ENCODE measurements around the gene TRAM2. TPM values are rescaled to one million over a fixed set of nuclear protein-coding genes. Genes with fewer than 3 reads are reported as not detected.

The TRAM2 gene
- total RNA-seq, 2 experiments from 2014 or later: 7.1 to 7.6 TPM

GRCh38 chr6:52575502-52575892, 1.4 kb downstream of the TRAM2 start:
- TF ChIP-seq, protein P1, sequence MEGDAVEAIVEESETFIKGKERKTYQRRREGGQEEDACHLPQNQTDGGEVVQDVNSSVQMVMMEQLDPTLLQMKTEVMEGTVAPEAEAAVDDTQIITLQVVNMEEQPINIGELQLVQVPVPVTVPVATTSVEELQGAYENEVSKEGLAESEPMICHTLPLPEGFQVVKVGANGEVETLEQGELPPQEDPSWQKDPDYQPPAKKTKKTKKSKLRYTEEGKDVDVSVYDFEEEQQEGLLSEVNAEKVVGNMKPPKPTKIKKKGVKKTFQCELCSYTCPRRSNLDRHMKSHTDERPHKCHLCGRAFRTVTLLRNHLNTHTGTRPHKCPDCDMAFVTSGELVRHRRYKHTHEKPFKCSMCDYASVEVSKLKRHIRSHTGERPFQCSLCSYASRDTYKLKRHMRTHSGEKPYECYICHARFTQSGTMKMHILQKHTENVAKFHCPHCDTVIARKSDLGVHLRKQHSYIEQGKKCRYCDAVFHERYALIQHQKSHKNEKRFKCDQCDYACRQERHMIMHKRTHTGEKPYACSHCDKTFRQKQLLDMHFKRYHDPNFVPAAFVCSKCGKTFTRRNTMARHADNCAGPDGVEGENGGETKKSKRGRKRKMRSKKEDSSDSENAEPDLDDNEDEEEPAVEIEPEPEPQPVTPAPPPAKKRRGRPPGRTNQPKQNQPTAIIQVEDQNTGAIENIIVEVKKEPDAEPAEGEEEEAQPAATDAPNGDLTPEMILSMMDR (IDR thresholded peaks at IDR 0.05): no peak
- H3K4me1 ChIP-seq (ENCODE audit: insufficient read depth, low read length): peaks cover 44% of the 10 kb centered on the region
- no peak for DNase-seq
- no peak overlapping the region for H3K27ac ChIP-seq (ENCODE audit: low read depth in 1 of 2, low read length in 2 of 2)
- H3K9me3 ChIP-seq (ENCODE audit: control insufficient read depth in 1 of 2, insufficient read depth in 1 of 2, low read length in 2 of 2): no peaks in the 10 kb centered on the region
- Mint-ChIP-seq H3K27ac (peak overlapping the region; percentile 86), H3K4me3 (peak overlapping the region; percentile 86), H3K9me3 (no peaks in the 10 kb centered on the region), H3K4me1 (ENCODE audit: low read depth) (peaks cover 67% of the 10 kb centered on the region), H3K36me3 (ENCODE audit: low read depth) (no peaks in the 10 kb centered on the region), H3K27me3 (no peaks in the 10 kb centered on the region)
- ChIA-PET CTCF (interaction anchor here (1.1 to 2.9 kb wide), 5 partner anchors 9 to 290 kb away, joined by 4 to 14 read pairs (median 4); partner anchors contain the start of genes EFHC1 and MCM3), POLR2A (interaction anchor here (0.5 to 4.0 kb wide), 8 partner anchors 9 to 1073 kb away, joined by 3 to 26 read pairs (median 4); partner anchors contain the start of genes EFHC1 and MCM3)
- no peak for ATAC-seq (ENCODE audit: poor library complexity)
- intact Hi-C loops (cut with DNase I, micrococcal nuclease): loop anchor here (2.0 to 10.0 kb wide), 5 partner anchors 87 to 972 kb away; partner anchors contain the start of genes EFHC1 (in 1 of the 2), GCLC (in 1 of the 2) and GSTA4 (in 1 of the 2)
- no peaks in the 10 kb centered on the region for H3K27me3 ChIP-seq (ENCODE audit: control insufficient read depth in 1 of 2, insufficient read depth in 2 of 2, low read length in 2 of 2)
- no peaks in the 10 kb centered on the region for H3K36me3 ChIP-seq (ENCODE audit: insufficient read depth, low read length)
- H3K4me3 ChIP-seq (ENCODE audit: low read length): peak overlapping the region; percentile 69

DNA sequence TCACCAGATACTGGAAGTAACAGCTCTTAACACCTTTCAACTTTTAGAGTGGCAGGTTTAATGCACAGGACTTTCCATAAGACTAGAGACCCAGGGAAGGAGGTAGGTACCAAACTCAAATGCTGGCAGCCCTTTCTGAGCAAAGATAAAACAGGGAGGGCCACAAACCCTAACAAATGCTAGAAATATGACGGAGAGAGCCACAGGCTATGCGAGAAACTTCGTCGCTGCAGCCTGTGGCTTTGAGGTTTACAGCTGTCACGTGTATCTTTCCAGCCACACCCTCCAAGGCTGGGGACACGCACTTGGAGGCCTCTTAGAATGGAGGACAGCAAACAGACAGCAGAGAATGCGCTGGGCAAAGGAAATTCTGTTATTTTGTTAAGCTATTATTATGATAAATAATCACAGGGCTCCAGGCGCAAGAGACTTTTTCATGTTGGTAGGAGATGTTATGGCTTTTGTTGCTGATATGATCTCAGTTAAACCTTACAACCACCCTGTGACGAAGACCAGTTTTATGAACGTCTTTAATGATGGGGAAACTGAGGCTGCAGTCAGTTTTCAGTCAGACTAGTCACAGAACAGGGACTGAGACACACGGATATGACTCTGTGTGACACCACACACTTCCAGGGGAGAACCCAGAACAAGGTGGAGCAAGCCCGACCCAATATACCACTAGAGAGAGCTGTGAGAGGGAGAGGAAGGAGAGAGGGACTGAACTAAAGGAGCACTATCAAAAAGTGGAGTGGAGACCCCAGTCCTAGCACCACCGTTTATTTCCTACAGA, 2.0 kb downstream of the TRAM2 start:
- Histone ChIP-seq H3K4me1 (ENCODE audit: insufficient read depth, low read length) (peaks cover 44% of the 10 kb centered on the region), H3K9me3 (ENCODE audit: control insufficient read depth in 1 of 2, insufficient read depth in 1 of 2, low read length in 2 of 2) (no peaks in the 10 kb centered on the region), H3K27me3 (ENCODE audit: control insufficient read depth in 1 of 2, insufficient read depth in 2 of 2, low read length in 2 of 2) (no peaks in the 10 kb centered on the region), H3K36me3 (ENCODE audit: insufficient read depth, low read length) (no peaks in the 10 kb centered on the region), H3K27ac (ENCODE audit: low read depth in 1 of 2, low read length in 2 of 2) (peak overlapping the region; percentile 39 to 49), H3K4me3 (ENCODE audit: low read length) (peak overlapping the region; percentile 34)
- ATAC-seq (ENCODE audit: poor library complexity) (peak; percentile 72), DNase-seq (peak; percentile 33 to 85 (median 53))
- TF ChIP-seq, protein P1 (IDR thresholded peaks at IDR 0.05): no peak
- H3K4me3 Mint-ChIP-seq: peak overlapping the region; percentile 86
- H3K27ac Mint-ChIP-seq: peak overlapping the region; percentile 86
- intact Hi-C loops (cut with DNase I, micrococcal nuclease): loop anchor here (2.0 to 10.0 kb wide), 6 partner anchors 77 to 972 kb away; partner anchors contain the start of genes EFHC1 (in 1 of the 2), GCLC (in 1 of the 2) and GSTA4 (in 1 of the 2)
- H3K9me3 Mint-ChIP-seq: no peaks in the 10 kb centered on the region
- no peaks in the 10 kb centered on the region for H3K36me3 Mint-ChIP-seq (ENCODE audit: low read depth)
- POLR2A ChIA-PET: interaction anchor here (0.6 to 4.0 kb wide), 6 partner anchors 8 to 1074 kb away, joined by 3 to 26 read pairs (median 6); partner anchors contain the start of genes EFHC1 and MCM3
- CTCF ChIA-PET: interaction anchor here (1.0 to 2.9 kb wide), 5 partner anchors 8 to 289 kb away, joined by 4 to 14 read pairs (median 5); partner anchors contain the start of genes EFHC1 and MCM3
- H3K4me1 Mint-ChIP-seq (ENCODE audit: low read depth): peaks cover 67% of the 10 kb centered on the region
- no peaks in the 10 kb centered on the region for H3K27me3 Mint-ChIP-seq

- CTCF ChIA-PET: no interaction called here
- intact Hi-C loops (cut with DNase I, micrococcal nuclease): loop anchor here (5.0 to 10.0 kb wide), 3 partner anchors 79 to 422 kb away; partner anchors contain the start of gene GSTA4 (in 1 of the 2)
Observed at GRCh38 chr6:52573295-52573694, 3.6 kb downstream of the TRAM2 start.

More at GRCh38 chr6:52573295-52573694, 3.6 kb downstream of the TRAM2 start:
- Histone ChIP-seq H3K36me3 (ENCODE audit: insufficient read depth, low read length) (no peaks in the 10 kb centered on the region), H3K9me3 (ENCODE audit: control insufficient read depth in 1 of 2, insufficient read depth in 1 of 2, low read length in 2 of 2) (no peaks in the 10 kb centered on the region), H3K4me1 (ENCODE audit: insufficient read depth, low read length) (peaks cover 44% of the 10 kb centered on the region), H3K27ac (ENCODE audit: low read depth in 1 of 2, low read length in 2 of 2) (no peak overlapping the region), H3K27me3 (ENCODE audit: control insufficient read depth in 1 of 2, insufficient read depth in 2 of 2, low read length in 2 of 2) (no peaks in the 10 kb centered on the region), H3K4me3 (ENCODE audit: low read length) (no peak overlapping the region)
- H3K4me1 Mint-ChIP-seq (ENCODE audit: low read depth): peaks cover 74% of the 10 kb centered on the region
- H3K9me3 Mint-ChIP-seq: no peaks in the 10 kb centered on the region
- ATAC-seq (ENCODE audit: poor library complexity) (no peak), DNase-seq (no peak)
- peak overlapping the region; percentile 25 for H3K27ac Mint-ChIP-seq
- H3K27me3 Mint-ChIP-seq: no peaks in the 10 kb centered on the region
- H3K36me3 Mint-ChIP-seq (ENCODE audit: low read depth): no peaks in the 10 kb centered on the region
- POLR2A ChIA-PET: interaction anchor here (1.2 kb wide), 1 partner anchor 289 kb away, joined by 3 read pairs; the partner anchor contains the start of gene MCM3
- TF ChIP-seq, protein P1 (IDR thresholded peaks at IDR 0.05): no peak
- no peak overlapping the region for H3K4me3 Mint-ChIP-seq

All from CD4-positive, alpha-beta T cell (primary cell).